Mucosa of rectum (tissue), 2 donors: ENCODE data around the gene DCST2.
"Not testable (repeated sequence)": the region's sequence is repeated elsewhere in the genome, so short reads cannot be mapped to it uniquely, and the experiment has no call there.

ENCODE experiments used
- H3K27ac ChIP-seq, 2 donors: one replicate each; pipeline ENCODE4 v1.7.0; 2013; ENCODE audit warnings: inconsistent platforms in 2 of 2, low read depth in 2 of 2, low read length in 2 of 2
- H3K27me3 ChIP-seq, 2 donors: one replicate each; pipeline ENCODE4 v1.7.0; 2013; ENCODE audit warnings: low read length in 2 of 2; ENCODE audit not compliant: control insufficient read depth in 2 of 2, insufficient read depth in 2 of 2
- H3K36me3 ChIP-seq, 2 donors: one replicate each; pipeline ENCODE4 v1.7.0; 2013; ENCODE audit warnings: low read length in 2 of 2; ENCODE audit not compliant: control insufficient read depth in 2 of 2, insufficient read depth in 2 of 2
- H3K4me1 ChIP-seq, 2 donors: one replicate each; pipeline ENCODE4 v1.7.0; 2013; ENCODE audit warnings: low read length in 2 of 2, mild to moderate bottlenecking in 1 of 2; ENCODE audit not compliant: control insufficient read depth in 2 of 2, insufficient read depth in 2 of 2
- H3K4me3 ChIP-seq, 2 donors: one replicate each; pipeline ENCODE4 v1.7.0; 2013; ENCODE audit warnings: low read length in 2 of 2
- H3K9ac ChIP-seq, 2 donors: one replicate each; pipeline ENCODE4 v1.7.0; 2013; ENCODE audit warnings: low read length in 2 of 2, low read depth in 1 of 2, mild to moderate bottlenecking in 1 of 2
- H3K9me3 ChIP-seq, 2 donors: one replicate each; pipeline ENCODE4 v1.7.0; 2013; ENCODE audit warnings: low read length in 2 of 2; ENCODE audit not compliant: control insufficient read depth in 2 of 2
- donor health status: healthy.
- donor health status: Normal muscosa, but diverticular disease.

The DCST2 gene

DNA sequence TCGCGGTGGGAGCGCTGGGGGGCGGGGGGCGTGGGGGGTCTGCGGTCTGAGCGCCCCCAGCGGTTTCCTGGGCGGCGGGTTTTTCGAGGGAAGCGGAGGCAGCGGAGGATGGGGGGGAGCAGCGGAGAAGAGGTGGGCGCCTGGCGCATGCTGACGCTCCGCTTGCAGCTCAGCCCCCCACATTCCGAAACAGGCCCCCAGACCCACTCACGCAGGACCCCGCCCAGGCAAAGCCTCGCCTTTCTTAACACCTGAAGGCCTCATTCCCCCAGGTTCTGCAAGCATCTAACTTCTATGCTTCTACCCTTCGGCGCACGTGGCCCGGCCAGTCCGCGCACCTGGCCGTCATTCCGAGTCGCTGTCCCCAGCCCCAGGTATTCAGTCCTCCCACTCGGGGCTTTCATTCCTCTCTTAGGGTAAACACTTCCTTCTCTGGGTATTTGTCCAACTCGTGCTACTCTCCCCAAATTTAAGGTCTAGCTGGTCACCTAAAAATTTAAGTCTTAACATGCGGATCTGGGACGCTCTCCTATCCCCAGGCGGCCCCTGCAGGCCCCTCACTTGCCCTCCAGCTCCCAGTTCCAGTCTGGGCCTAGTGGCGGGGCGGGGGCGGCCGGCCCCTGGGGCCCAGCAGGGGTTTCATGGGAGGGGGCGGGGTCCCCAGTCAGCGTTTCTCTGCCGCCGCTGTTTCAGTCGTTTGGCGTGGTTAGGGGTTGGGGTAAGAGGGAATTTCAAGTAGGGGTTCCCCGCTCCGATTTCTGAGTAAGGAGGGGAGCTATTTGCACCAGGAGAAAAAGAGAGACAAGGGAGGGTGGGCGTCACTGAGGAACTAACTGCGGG, 33.8 kb downstream of the DCST2 start:
- H3K9me3 ChIP-seq, result no peaks in the 10 kb centered on the region
- H3K4me3 ChIP-seq, result peak overlapping the region; percentile 87 to 88
- peak overlapping the region; percentile 99 for H3K27ac ChIP-seq
- H3K9ac ChIP-seq, result peak overlapping the region; percentile 89 to 92
- peaks cover 16 to 29% of the 10 kb centered on the region in 2 donors for H3K4me1 ChIP-seq
- peaks cover 0 to 3% of the 10 kb centered on the region in 2 donors for H3K36me3 ChIP-seq
- H3K27me3 ChIP-seq, result no peaks in the 10 kb centered on the region

GRCh38 chr1:154998818-154999570, 34.6 kb downstream of the DCST2 start:
- peak overlapping the region in 1 of 2 donors; percentile 46 for H3K9ac ChIP-seq

GRCh38 chr1:154998201-154998780, 35.3 kb downstream of the DCST2 start:
- Histone ChIP-seq H3K27me3 (no peaks in the 10 kb centered on the region), H3K9me3 (no peaks in the 10 kb centered on the region), H3K36me3 (peaks cover 0 to 3% of the 10 kb centered on the region in 2 donors), H3K27ac (no peak overlapping the region), H3K9ac (no peak overlapping the region), H3K4me1 (peaks cover 8 to 21% of the 10 kb centered on the region in 2 donors), H3K4me3 (no peak overlapping the region)

More at GRCh38 chr1:154998818-154999570, 34.6 kb downstream of the DCST2 start:
- Histone ChIP-seq H3K4me3 (peak overlapping the region; percentile 40 to 66), H3K4me1 (peaks cover 8 to 21% of the 10 kb centered on the region in 2 donors), H3K9me3 (no peaks in the 10 kb centered on the region), H3K27me3 (no peaks in the 10 kb centered on the region), H3K27ac (peak overlapping the region; percentile 7 to 99), H3K36me3 (peaks cover 0 to 3% of the 10 kb centered on the region in 2 donors)

DNA sequence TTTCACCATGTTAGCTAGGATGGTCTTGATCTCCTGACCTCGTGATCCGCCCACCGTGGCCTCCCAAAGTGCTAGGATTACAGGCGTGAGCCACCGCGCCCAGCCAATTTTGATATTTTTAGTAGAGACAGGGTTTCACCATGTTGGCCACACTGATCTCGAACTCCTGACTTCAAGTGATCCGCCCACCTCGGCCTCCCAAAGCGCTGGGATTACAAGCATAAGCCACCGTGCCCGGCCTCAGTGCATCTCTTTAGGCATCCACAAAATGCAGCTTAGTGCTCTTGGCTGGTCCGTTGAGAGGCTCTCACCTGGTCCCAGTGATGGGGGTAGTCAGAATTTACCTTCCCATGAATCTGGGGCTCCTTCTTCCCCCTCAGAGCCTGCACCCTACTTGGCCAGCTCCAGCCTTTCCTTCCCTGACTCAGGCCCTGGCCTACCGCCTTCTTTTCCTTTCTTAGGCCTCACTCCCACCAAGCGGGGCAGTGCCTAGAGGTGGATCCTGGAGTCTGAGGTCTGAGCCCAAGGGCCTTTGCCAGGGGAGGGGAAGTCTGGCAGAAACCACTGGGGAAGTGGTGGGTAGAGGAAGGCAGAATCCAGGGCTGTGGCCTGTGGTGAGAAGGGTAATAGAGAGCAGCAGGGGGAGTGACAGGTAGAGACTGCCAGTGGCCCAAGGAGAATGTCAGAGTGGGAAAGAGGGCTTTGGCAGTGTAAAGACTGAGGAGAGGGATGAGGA, 36.4 kb downstream of the DCST2 start:
- H3K27me3 ChIP-seq, result no peaks in the 10 kb centered on the region
- no peak overlapping the region for H3K27ac ChIP-seq
- H3K4me1 ChIP-seq, result peaks cover 8 to 21% of the 10 kb centered on the region in 2 donors
- H3K9ac ChIP-seq, result no peak overlapping the region
- no peak overlapping the region for H3K4me3 ChIP-seq
- H3K36me3 ChIP-seq, result peaks cover 0 to 2% of the 10 kb centered on the region in 2 donors
- no peaks in the 10 kb centered on the region for H3K9me3 ChIP-seq

DNA sequence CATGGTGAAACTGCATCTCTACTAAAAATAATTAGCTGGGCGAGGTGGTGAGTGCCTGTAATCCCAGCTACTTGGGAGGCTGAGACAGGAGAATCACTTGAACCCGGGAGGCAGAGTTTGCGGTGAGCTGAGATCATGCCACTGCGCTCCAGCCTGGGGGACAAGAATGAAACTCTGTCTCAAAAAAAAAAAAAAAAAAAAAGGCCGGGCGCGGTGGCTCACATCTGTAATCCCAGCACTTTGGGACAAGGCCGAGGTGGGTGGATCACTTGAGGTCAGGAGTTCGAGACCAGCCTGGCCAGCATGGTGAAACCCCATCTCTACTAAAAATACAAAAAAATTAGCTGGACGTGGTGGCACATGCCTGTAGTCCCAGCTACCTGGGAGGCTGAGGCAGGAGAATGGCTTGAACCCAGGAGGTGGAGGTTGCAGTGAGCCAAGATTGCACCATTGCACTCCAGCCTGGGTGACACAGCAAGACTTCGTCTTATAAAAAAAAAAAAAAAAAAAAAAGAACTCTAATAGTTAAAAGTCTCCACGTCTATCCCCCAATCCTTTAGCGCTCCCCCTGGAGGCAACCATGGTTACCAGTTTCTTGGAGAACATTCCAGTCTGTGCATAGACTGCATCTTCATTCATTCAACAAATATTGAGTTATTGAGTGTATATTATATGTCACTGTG, 38.1 kb downstream of the DCST2 start:
- H3K27ac ChIP-seq, H3K9ac ChIP-seq, H3K27me3 ChIP-seq, H3K9me3 ChIP-seq, H3K36me3 ChIP-seq, H3K4me3 ChIP-seq: not testable (repeated sequence)
- peaks cover 8 to 19% of the 10 kb centered on the region in 2 donors for H3K4me1 ChIP-seq

DNA sequence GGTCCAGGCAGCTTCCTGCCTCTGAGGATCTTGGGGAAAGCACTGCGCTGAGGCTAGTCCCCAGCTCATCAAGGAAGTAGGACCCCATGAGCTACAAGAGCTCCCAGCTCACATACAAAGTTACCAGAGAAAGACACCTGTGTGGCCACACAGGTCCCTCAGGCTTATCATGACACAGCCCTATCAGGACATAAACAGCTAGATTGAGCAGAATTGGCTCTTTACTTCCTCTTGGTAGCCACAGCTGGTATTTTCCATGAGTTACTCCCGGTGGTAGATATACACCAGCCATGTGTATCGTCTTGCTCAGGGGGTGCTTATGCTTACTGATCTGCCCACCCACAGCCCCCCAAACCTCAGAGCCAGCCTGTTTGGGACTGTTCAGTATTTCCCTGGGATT, 39.0 kb downstream of the DCST2 start:
- Histone ChIP-seq H3K4me3 (no peak overlapping the region), H3K9ac (no peak overlapping the region), H3K27ac (no peak overlapping the region), H3K27me3 (no peaks in the 10 kb centered on the region), H3K9me3 (no peaks in the 10 kb centered on the region), H3K4me1 (peaks cover 2 to 12% of the 10 kb centered on the region in 2 donors), H3K36me3 (peaks cover 4 to 11% of the 10 kb centered on the region in 2 donors)

GRCh38 chr1:154994269-154994587, 39.4 kb downstream of the DCST2 start:
- Histone ChIP-seq H3K27ac (no peak overlapping the region), H3K4me3 (no peak overlapping the region), H3K9ac (no peak overlapping the region), H3K9me3 (no peaks in the 10 kb centered on the region), H3K4me1 (peaks cover 4 to 13% of the 10 kb centered on the region in 2 donors), H3K36me3 (peaks cover 4 to 15% of the 10 kb centered on the region in 2 donors), H3K27me3 (no peaks in the 10 kb centered on the region)

DNA sequence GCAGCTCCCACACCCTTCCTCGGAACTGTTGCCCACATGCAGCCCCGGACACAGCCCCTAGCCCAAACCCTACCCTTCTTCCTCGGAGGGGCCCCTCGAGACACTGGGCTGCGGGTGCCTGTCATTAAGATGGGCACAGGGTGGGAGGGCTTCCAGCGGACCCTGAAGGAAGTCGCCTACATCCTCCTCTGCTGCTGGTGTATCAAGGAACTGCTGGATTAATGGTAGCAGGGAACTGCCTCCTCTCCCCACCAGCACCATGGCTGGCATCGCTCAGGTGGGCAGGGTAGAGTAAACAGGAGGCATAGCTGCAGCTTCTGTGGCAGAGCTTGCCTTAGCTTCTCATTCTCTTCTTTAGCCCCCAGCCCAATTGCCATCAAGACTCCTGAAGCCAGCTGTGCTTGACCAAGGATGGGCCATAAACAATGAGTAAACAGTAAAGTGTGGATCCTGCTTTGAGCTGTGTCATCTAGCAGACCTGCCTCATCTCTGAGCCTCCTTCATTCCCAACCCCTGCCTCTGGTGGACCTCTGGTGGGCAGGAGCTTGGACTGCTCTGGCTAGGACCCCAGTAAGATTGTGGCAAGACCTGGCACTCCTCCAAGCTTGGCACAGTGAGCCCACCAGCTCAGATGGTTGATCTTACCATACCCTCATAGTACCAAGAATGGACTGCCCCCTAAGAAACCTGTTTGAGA, 39.9 kb downstream of the DCST2 start, which contains the start of gene LENEP:
LENEP (plus strand) TSS at position 15 of the 697 bp plus-strand sequence; CDS start at position 37, 22 bp downstream.
- Histone ChIP-seq H3K27me3 (no peaks in the 10 kb centered on the region), H3K36me3 (peaks cover 4 to 20% of the 10 kb centered on the region in 2 donors), H3K9ac (no peak within 1 kb of the TSS), H3K4me1 (peaks cover 5 to 9% of the 10 kb centered on the region in 2 donors), H3K9me3 (no peaks in the 10 kb centered on the region), H3K27ac (no peak within 1 kb of the TSS), H3K4me3 (no peak within 1 kb of the TSS)
